HL-60/S4 treated with retinoic acid at 250 ng/mL for 4 days and 3 days (cell line): ENCODE measurements around the gene WDR54.
"Not testable (repeated sequence)": the region's sequence is repeated elsewhere in the genome, so short reads cannot be mapped to it uniquely, and the experiment has no call there.

ENCODE experiments used
- in situ Hi-C: fragments of 300-500 bp; cut with MboI; formaldehyde crosslinking; loops from 2 replicates; pipeline ENCODE4 v1.7.0; 2022; ENCODE audit warnings: low sequenced_read_pairs

WDR54 gene

DNA sequence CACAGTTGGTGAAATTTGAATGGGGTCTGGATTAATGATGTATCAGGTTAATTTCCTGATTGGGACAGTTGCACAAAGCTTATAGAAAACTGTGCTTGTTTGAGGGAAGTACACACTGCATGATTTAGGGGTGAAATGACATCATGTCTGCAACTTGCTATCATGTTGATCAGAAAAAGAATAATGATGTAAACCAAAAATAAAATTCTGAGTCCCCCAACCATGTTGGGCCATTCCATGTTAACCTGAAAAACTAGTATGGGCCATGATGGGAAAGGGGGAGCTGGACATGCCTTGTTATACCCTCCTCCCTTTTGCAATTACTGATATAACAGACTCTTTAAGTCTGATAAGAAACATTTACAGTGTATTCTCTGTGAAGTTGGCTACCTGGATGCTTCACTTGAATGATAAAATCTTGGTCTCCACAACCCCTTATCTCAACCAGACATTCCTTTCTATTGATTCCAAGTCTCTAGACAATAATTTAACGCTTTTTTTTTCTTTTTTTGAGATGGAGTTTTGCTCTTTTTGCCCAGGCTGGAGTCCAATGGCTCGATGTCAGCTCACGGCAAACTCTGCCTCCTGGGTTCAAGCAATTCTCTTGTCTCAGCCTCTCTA lies 29.1 kb downstream of the WDR54 start:
- in situ Hi-C loops, result no loop called here

DNA sequence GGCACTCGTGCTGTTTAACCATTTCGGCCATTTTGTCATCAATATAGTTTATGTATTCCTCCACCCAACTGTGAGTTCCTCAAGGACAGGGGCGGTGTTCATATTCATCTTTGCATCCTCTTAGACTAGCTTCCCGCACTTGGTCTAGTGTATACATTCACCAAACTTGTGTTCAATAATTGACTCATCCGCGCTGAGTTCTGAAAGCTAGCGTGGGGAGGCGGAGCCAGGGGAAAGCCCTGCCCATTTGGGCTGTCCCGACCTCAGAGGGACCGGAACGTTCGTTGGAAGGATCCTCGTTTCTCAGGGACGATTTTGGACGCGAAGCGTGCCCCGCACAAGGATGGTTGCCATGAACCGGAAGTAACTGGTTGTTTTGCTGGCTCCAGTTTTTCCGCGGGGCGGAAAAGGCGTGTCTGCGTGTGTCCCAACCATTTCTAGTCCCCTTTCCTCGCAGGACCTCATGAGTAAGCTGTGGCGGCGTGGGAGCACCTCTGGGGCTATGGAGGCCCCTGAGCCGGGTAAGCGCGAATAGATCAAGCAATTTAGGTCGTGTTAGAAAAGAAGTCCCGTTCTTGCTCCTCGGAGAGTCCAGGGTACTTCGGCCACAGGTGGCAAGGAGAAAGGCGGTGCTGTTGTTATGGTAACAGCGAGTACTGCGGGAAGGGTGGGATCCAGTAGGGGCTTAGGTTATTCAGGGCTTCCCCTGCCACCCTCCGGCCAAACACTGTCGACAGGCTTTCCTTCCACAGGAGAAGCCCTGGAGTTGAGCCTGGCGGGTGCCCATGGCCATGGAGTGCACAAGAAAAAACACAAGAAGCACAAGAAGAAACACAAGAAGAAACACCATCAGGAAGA lies 33.4 kb downstream of the WDR54 start, which contains the start of gene INO80B:
INO80B (plus strand) TSS at position 434 of the 858 bp plus-strand sequence; CDS start at position 464, 30 bp downstream.
- in situ Hi-C loops, result no loop called here

DNA sequence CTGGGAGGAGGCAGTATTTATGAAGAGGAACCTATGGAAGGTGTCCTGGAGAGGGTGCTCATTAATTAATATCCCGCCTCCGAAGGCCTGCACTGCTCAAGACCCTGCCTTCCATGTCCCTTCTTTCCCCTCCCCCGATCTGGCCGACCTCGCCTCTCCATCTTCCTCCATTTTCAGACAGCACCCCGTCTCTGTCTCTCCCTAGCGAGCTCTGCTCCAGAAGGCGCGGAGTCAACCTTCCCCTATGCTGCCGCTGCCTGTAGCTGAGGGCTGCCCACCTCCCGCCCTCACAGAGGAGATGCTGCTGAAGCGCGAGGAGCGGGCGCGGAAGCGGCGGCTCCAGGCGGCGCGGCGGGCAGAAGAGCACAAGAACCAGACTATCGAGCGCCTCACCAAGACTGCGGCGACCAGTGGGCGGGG lies 35.6 kb downstream of the WDR54 start:
- in situ Hi-C loops, result no loop called here

DNA sequence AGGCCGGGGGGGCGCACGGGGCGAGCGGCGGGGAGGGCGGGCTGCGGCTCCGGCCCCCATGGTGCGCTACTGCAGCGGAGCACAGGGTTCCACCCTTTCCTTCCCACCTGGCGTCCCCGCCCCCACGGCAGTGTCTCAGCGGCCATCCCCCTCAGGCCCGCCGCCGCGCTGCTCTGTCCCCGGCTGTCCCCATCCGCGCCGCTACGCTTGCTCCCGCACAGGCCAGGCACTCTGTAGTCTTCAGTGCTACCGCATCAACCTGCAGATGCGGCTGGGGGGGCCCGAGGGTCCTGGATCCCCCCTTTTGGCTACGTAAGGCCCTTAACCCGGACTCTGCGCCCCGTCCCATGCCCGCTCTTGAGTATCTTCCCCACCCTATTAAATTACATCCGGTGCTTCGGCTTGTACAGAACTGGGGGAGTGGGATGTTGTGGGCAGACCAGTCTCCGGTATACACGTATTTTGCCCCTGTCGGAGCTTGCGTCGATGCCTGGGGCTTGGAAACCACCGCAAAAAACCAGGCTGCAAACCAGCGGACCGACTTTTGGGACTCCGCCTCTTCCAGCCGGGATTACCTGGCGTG lies 36.1 kb downstream of the WDR54 start:
- in situ Hi-C loops, result no loop called here

DNA sequence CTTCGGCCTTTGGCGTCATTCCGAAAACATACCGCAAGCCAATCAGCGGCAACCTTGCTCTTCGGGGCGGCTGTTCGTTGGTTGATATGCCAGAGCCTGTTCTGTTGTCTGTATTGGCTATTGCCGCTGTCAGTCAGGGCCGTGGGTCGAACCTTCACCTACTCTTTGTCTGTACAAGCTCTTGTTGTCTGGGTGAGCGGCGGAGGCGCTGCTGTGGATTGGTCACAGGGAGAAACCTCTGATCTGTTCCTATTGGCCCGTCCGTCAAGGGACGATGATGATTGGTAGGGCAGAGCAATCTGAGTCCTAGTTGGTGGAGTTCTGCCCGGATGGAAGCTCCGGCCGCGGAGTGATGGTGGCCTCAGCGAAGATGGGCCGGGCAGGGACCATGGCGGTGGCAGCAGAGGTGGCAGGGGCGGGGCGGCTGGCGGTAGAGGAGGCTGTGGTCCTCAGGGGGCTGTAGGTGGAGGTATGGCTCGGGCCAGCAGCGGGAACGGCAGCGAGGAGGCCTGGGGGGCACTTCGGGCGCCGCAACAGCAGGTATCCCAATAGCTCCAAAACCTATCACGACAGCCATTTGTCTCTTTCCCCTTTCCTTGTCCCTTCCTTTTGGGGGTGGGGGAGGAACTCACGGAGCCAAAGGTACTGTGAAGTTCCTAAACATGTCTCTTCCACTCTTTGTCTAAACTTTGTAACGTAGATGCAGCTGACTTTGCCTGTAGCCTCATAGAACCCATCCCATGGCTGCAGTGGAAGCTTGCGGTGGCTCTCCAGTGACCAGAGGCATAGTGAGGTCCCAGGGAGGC lies 36.8 kb downstream of the WDR54 start, which contains the start of gene WBP1:
WBP1 (plus strand) TSS at position 307 of the 806 bp plus-strand sequence; CDS start at position 472, 165 bp downstream.
- in situ Hi-C loops, result no loop called here

DNA sequence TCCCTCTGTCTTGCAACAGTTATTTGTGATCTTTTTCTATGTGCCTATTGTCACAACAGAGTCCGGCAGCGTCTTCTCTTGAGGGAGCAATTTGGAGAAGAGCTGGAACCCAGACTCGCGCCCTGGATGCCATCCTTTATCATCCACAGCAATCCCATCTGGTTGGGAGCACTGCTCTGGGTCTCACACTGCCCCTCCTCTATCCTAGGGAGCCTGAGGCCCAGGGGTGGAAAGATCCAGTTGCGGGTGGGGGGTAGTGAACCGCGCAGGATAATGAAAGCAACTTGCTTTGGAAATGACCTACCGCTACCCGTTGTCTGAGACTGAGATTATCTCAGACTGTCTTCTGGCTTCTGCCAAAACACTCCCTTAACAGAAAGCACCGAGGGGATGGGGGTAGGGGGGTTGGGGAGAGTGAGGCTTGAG lies 37.4 kb downstream of the WDR54 start:
- in situ Hi-C loops, result no loop called here

DNA sequence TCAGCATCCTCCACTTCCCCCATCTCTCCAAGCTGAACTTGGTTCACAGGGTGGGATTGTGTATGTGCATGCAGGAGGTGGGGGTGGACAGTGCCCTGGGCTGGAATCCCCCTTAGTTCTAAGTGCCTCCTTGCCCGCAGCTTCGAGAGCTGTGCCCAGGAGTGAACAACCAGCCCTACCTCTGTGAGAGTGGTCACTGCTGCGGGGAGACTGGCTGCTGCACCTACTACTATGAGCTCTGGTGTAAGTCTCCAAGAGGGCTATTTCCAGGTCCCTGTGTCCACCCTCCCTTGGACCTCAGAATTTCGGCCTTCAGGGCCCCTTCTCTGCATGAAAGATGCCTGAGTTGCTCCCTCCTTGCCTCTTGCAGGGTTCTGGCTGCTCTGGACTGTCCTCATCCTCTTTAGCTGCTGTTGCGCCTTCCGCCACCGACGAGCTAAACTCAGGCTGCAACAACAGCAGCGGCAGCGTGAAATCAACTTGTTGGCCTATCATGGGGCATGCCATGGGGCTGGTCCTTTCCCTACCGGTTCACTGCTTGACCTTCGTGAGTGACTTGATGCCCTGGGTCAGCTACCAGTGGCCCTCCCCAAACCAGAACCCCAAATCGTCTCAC lies 38.1 kb downstream of the WDR54 start:
- in situ Hi-C loops, result not testable (repeated sequence)

DNA sequence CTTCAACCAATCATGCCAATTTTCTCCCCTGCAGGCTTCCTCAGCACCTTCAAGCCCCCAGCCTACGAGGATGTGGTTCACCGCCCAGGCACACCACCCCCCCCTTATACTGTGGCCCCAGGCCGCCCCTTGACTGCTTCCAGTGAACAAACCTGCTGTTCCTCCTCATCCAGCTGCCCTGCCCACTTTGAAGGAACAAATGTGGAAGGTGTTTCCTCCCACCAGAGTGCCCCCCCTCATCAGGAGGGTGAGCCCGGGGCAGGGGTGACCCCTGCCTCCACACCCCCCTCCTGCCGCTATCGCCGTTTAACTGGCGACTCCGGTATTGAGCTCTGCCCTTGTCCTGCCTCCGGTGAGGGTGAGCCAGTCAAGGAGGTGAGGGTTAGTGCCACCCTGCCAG lies 38.7 kb downstream of the WDR54 start:
- in situ Hi-C loops, result not testable (repeated sequence)

DNA sequence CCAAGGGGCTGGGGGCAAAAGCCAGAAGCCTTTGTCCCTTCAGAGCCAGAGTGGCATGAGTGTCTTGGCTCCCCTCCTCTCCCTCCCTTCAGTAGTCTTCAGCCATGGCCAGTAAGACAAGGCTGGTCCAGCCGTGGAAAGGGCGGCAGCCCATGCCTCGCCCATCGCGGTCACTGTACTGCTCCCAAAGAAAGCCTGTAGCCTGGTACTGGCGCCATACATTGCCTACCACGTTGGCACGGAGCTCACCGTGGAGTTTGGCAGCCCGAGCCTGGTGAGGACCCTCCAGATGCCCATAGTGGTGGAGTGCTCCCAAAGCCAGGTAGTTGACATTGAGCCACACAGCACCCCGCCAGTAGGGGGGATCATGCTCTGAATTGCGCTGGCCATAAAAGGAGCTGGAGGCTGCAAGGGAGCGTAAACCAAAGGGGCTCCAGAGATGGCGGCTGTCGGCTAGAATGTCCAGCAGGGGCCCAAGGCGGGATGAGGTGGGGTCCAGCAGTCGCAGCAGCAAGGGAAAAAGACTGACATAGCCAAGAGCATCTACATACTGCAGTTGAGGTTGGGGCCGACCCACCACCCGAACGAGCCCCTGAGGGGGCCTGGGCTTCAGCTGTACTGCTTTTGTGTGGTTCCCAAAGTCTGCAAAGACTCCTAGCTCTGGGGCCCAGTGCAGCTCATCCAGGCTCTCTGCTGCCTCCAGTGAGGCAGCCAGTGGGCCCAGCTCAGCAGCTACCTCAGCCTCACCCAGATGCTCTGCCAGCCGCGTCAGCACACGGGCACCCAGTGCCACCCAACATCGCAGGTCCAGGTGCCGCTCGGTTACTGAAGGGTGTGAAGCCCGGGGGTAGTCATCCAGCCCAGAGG lies 39.9 kb downstream of the WDR54 start:
- in situ Hi-C loops, result no loop called here

DNA sequence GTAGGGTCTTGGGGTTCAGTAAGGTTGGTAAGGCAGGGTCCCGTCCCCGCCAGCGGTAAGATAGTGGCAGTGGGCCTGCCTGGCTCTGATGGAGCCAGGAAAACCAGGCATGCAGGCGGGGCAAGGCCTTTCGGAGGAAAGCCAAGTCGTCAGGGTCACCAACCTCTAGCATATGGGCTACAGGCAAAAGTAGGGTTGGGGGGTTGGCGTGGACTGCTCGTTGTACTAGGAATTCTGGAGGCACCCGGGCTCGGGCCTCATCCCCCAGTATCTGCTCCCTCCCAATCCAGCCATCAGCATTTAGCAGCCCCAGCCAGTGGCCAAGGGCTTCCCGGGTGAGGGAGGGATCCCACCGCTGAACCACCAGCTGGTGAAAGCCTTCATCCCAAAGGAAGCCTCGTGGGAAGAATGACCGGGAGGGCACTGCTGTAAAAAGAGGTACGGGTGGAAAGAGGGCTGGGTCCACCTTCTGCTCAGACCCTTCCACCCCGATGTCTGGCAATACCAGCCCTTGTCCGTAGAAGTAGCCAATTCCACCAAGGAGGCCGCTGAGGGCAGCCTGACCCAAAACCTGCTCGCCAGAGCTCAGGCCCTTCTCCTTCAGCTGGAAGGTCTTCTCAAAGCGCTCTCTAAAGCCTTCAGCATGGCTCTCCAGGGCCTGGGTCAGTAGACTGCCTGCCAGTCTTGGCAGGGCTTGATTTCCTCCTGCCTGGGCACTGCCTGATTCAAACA lies 40.7 kb downstream of the WDR54 start:
- in situ Hi-C loops, result no loop called here

DNA sequence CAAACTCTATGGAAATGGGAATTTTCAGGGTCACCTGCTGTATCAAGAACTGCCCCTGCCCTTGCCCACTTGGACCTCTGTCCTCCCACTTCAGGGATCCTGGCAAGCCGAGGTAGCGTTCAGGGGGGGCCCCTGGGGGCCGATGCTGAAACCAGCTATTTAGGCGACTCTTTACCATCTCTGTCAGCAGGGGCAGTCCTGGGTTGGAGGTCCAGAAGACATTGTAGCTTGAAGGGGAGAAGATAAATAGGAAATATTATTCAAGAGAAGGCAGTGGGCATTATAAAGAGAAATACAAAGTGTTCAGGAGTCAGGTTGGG lies 41.2 kb downstream of the WDR54 start:
- in situ Hi-C loops, result no loop called here

DNA sequence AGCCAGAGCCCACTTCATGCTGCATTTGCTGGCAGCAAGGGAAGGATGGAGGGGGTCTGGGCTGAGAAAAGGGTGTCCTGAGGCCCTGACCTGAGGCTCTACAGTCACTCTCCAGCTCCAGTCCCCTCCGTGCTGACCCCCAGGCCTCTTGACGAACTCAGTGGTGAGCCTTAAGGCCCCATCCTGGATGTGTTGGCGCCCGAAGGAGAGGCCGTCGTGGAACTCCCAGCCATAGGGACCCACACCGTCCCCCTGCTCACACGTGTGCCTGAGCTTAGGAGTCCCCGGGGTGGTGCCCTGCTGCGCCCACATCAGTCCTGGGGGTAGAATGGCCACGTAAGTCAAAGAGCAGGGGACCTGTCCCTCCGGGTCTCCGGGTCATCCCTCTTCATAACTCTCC lies 42.9 kb downstream of the WDR54 start:
- in situ Hi-C loops, result no loop called here

DNA sequence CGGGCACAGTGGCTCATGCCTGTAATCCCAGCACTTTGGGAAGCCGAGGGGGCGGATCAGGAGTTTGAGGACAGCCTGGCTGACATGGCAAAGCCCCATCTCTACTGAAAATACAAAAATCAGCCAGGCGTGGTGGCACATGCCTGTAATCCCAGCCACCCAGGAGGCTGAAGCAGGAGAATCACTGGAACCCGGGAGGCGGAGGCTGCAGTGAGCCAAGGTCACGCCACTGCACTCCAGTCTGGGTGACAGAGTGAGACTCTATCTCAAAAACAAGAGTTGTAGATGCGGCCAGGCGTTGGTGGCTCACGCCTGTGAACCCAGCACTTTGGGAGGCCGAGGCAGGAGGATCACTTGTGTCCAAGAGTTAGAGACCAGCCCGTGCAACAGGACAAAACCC lies 49.2 kb downstream of the WDR54 start:
- in situ Hi-C loops, result not testable (repeated sequence)

DNA sequence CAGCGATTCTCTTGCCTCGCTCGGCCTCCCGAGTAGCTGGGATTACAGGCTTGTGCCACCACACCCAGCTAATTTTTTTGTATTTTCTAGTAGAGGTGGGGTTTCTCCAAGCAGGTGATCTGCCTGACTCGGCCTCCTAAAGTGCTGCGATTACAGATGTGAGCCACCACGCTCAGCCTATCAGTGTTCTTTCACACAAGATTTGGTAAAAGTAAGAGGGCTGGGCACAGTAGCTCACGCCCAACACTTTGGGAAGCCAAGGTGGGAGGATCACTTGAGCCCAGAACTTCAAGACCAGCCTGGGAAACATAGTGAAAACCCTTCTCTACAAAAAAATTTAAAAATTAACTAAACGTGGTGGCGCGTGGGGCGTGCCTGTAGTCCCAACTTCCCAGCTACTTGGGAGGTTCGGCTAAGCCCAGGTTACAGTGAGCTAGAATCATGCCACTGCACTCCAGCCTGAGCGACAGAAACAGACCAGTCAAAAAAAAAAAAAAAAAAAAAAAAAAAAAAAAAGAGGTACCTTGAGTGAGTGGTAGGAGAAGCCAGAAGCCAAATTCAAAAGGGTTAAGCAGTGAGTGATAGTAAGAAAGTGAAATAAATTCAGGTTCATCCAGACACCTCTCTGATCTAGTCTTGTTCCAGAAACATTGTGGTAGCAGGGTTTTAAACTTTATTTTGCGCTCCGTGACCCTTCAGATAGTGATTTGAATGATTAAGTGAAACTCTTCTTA lies 50.0 kb downstream of the WDR54 start:
- in situ Hi-C loops, result no loop called here

DNA sequence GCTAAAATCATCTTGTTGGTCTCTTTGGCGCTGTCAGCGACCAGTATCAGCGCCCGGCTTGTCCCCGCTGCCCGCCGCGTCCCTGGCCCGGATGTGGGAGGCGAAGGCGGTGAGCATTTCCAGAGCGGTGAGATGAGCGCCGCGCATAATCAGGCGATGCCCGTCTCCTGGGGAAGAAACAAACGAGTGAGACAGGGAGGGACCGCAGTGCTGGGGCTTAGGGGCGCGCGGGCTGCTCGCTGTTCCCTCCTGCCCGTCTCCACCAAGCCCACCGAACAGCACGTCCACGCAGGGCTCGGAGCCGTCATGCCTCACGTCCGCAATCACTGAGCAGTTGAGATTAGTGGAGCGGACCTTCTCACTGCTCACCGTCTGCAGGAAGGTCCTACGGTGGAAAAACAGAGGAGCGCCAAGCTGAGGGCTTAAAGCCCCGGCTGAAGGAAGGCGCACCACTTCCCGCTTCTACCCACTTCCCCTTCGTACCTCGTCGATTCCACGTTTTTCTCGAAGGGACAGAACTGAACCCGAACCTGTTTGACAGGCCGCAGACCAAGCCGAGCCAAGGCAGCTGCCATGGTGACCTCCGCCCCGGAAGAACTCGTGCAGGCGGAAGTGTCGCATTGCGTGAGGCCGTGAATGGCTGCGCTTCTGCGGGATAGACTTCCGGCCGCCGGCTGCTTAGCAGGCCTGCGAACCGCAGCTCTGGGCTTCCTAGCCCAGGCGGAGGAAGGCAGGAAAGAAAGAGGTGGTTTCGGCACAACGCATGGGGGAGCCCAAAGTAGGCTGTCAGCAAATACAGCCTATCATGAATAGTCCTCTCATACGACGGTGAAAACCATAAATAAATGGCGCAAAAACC lies 50.8 kb downstream of the WDR54 start, which contains the start of gene MRPL53:
MRPL53 (minus strand) TSS at position 595 of the 859 bp plus-strand sequence; CDS start at position 575, 20 bp downstream.
- in situ Hi-C loops, result no loop called here

DNA sequence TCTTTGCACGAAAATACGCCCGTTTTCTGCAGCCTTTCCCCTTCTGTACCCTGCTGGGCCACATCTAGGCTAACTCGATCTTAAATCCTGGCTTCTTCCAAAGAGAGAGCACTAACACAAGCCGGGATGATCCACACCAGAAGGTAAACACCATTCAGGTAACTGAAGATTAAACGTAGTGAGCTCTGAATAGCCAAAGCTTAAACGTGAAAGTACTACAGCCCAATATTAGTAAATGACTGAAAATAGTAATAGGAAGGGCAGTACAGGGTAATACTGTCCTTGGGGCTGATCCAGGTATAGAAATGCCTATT lies 51.4 kb downstream of the WDR54 start:
- in situ Hi-C loops, result no loop called here

DNA sequence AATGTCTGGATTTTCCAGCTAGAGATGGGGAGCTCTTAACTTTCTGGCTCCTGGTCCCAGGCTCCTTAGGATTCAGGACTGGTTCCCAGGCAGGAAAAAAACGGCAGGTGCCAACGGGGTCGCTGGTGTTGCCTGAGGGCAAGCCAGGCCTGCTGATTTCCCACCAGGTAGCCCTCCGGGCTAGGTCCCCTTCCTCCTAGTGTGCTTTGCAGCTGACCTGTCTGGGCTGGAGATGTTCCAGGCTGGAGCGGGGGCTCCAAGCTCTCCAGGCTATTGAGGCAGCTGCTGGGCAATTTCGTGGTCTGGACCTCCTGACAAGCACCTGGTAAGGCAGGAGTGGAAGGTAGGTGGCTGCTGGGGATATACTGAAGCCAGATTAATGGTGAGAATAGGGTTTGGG lies 53.0 kb downstream of the WDR54 start:
- in situ Hi-C loops, result no loop called here
